GM21381 (cell line): ENCODE data around the gene PRKRA.
"Not testable (repeated sequence)": the region's sequence is repeated elsewhere in the genome, so short reads cannot be mapped to it uniquely, and the experiment has no call there.

ENCODE experiments used
- ATAC-seq: cut with Tn5 transposase; IDR thresholded peaks from one replicate; pipeline ENCODE4 v1.9.1; 2021; ENCODE audit warnings: mild to moderate bottlenecking, moderate library complexity; ENCODE audit not compliant: unreplicated experiment

PRKRA gene

GRCh38 chr2:178450774-178451525 is at the start of gene PRKRA, which contains the start of gene PJVK:
PRKRA (minus strand) TSS chr2:178451175; CDS start chr2:178451030, 145 bp downstream.
PJVK (plus strand) TSS chr2:178451378; CDS start chr2:178453410, 2,032 bp downstream.
- peak; percentile 84 for ATAC-seq

- ATAC-seq = no peak
Measured at GRCh38 chr2:178499640-178500039, 48.7 kb upstream of the PRKRA start.

- no peak for ATAC-seq
Measured at GRCh38 chr2:178498137-178498536, 47.2 kb upstream of the PRKRA start.

- ATAC-seq = no peak
Measured at GRCh38 chr2:178496049-178496448, 45.1 kb upstream of the PRKRA start.

GRCh38 chr2:178491612-178492011 is 40.6 kb upstream of the PRKRA start:
- no peak for ATAC-seq

GRCh38 chr2:178485356-178485755 is 34.4 kb upstream of the PRKRA start:
- ATAC-seq = no peak

- no peak for ATAC-seq
Measured at GRCh38 chr2:178484245-178485041, 33.5 kb upstream of the PRKRA start.

- ATAC-seq = peak; percentile 24
Measured at GRCh38 chr2:178482437-178482836, 31.5 kb upstream of the PRKRA start.

GRCh38 chr2:178480227-178481181 is 29.5 kb upstream of the PRKRA start, which contains the start of gene PLEKHA3:
PLEKHA3 (plus strand) TSS chr2:178480457; CDS start chr2:178480870, 413 bp downstream.
- peak; percentile 69 for ATAC-seq

- no peak for ATAC-seq
Measured at GRCh38 chr2:178479758-178480226, 28.8 kb upstream of the PRKRA start.

- ATAC-seq = no peak
Measured at GRCh38 chr2:178479275-178479616, 28.3 kb upstream of the PRKRA start.

- peak; percentile 46 for ATAC-seq
Measured at GRCh38 chr2:178478439-178479274, 27.7 kb upstream of the PRKRA start, which contains the start of gene FKBP7. FKBP7 (minus strand) TSS chr2:178478600; CDS start chr2:178478499, 101 bp downstream.

GRCh38 chr2:178478130-178478438 is 27.1 kb upstream of the PRKRA start:
- peak; percentile 3 for ATAC-seq

- ATAC-seq = no peak
Measured at GRCh38 chr2:178477443-178478129, 26.6 kb upstream of the PRKRA start.

- no peak for ATAC-seq
Measured at GRCh38 chr2:178476477-178476876, 25.5 kb upstream of the PRKRA start.

- ATAC-seq = no peak
Measured at GRCh38 chr2:178474560-178474959, 23.6 kb upstream of the PRKRA start.

- no peak for ATAC-seq
Measured at GRCh38 chr2:178473931-178474330, 23.0 kb upstream of the PRKRA start.

GRCh38 chr2:178473373-178473772 is 22.4 kb upstream of the PRKRA start:
- no peak for ATAC-seq

GRCh38 chr2:178471313-178471712 is 20.3 kb upstream of the PRKRA start:
- ATAC-seq = not testable (repeated sequence)
